H1 (cell line): ENCODE data around the gene EGF. TPM values are rescaled to one million over a fixed set of nuclear protein-coding genes. Genes with fewer than 3 reads are reported as not detected.

Experiments
- NANOG ChIP-seq: IDR thresholded peaks from 2 replicates; pipeline ENCODE4 v1.6.1; 2011; ENCODE audit warnings: low read length, low read depth, mild to moderate bottlenecking, inconsistent platforms; ENCODE audit not compliant: insufficient read depth, poor library complexity, severe bottlenecking
- polyA plus RNA-seq, 7 experiments: library from polyadenylated mRNA; depleted of rRNA in 3 of 7; stranded (reverse) in 5 of 7; unstranded in 2 of 7; fragments of >200 nt in 5 of 7; fragments of 200-250 nt in 2 of 7; gene quantifications; 1 replicate in 5 of 7; 2 replicates in 1 of 7; 4 replicates in 1 of 7; pipeline versions ENCODE4 v1.2.1 to v1.2.3, GENCODE V29; 2011 to 2013; ENCODE audit warnings: missing spikeins in 2 of 7, mixed read lengths in 2 of 7
- total RNA-seq: library from RNA; stranded (reverse); fragmentation: NEBNext Ultra II Directional; extraction: Animal tissue kit (Norgen Biotek cat#: 25700); gene quantifications from 2 replicates; pipeline ENCODE4 v1.2.1, GENCODE V29; 2021

Gene EGF
- total and polyA plus RNA-seq, 2 of the 8 experiments (the other 6 are each of a cell fraction or from before 2014, with no cell fraction given), result 1.5 to 2.6 TPM

- no peak for TF ChIP-seq NANOG
Measured at GRCh38 chr4:109982521-109982920, 69.8 kb downstream of the EGF start (continued).
